Right lung (tissue), 5 donors: ENCODE measurements around the gene MYL6. TPM values are rescaled to one million over a fixed set of nuclear protein-coding genes. Genes with fewer than 3 reads are reported as not detected.
"Not testable (repeated sequence)": the region's sequence is repeated elsewhere in the genome, so short reads cannot be mapped to it uniquely, and the experiment has no call there.

Experiments
- DNase-seq, 2 donors: peaks; one replicate each; pipeline ENCODE4 v3.0.0-alpha.2; 2013
- polyA plus RNA-seq, 5 donors: library from polyadenylated mRNA; unstranded; fragments of 120-200 nt; gene quantifications; one replicate each; pipeline versions ENCODE4 v1.2.1 to v1.2.3, GENCODE V29; 2013; ENCODE audit warnings: inconsistent platforms in 1 of 5, low replicate concordance in 1 of 5; ENCODE audit not compliant: insufficient read length in 5 of 5, insufficient read depth in 1 of 5

Gene MYL6
- polyA plus RNA-seq, 5 donors: 1,819 to 2,542 (median 2,207) TPM

- DNase-seq: no peak
Measured at GRCh38 chr12:56152756-56153677, 5.1 kb upstream of the MYL6 start.

GRCh38 chr12:56153678-56154065 is 4.5 kb upstream of the MYL6 start:
- no peak for DNase-seq

- DNase-seq: no peak
Measured at GRCh38 chr12:56154246-56154771, 3.9 kb upstream of the MYL6 start.

GRCh38 chr12:56154818-56155217 is 3.3 kb upstream of the MYL6 start:
- no peak for DNase-seq

GRCh38 chr12:56155256-56155845 is 2.8 kb upstream of the MYL6 start:
- DNase-seq: no peak

- DNase-seq: not testable (repeated sequence)
Measured at GRCh38 chr12:56156464-56157200, 1.5 kb upstream of the MYL6 start.

- peak; percentile 88 to 90 for DNase-seq
Measured at GRCh38 chr12:56157201-56158028, 744 bp upstream of the MYL6 start.

- peak; percentile 56 to 64 for DNase-seq
Measured at GRCh38 chr12:56158926-56159461, 835 bp downstream of the MYL6 start.

DNA sequence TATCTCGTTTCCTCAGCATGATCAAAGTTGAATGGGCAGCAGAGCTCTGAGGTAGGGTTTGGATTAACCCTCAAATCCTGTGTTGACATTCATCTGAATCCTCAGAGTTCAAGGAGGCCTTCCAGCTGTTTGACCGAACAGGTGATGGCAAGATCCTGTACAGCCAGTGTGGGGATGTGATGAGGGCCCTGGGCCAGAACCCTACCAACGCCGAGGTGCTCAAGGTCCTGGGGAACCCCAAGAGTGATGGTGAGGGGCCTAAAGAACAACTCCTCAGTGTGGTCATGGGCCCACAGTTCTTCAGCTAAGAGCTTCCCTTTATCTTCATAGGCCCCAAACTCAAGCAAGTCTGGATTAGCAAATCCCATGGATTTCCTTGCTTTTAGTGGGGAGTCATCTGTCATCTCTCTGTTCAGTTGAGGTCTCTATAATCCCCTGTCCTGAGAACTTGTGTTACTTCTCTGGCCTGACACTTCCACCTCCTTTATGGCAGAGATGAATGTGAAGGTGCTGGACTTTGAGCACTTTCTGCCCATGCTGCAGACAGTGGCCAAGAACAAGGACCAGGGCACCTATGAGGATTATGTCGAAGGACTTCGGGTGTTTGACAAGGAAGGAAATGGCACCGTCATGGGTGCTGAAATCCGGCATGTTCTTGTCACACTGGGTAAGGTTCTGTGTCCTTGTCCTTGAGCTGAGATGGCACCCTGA is 1.5 kb downstream of the MYL6 start:
- no peak for DNase-seq

GRCh38 chr12:56160193-56160763 is 2.1 kb downstream of the MYL6 start:
- no peak for DNase-seq

DNA sequence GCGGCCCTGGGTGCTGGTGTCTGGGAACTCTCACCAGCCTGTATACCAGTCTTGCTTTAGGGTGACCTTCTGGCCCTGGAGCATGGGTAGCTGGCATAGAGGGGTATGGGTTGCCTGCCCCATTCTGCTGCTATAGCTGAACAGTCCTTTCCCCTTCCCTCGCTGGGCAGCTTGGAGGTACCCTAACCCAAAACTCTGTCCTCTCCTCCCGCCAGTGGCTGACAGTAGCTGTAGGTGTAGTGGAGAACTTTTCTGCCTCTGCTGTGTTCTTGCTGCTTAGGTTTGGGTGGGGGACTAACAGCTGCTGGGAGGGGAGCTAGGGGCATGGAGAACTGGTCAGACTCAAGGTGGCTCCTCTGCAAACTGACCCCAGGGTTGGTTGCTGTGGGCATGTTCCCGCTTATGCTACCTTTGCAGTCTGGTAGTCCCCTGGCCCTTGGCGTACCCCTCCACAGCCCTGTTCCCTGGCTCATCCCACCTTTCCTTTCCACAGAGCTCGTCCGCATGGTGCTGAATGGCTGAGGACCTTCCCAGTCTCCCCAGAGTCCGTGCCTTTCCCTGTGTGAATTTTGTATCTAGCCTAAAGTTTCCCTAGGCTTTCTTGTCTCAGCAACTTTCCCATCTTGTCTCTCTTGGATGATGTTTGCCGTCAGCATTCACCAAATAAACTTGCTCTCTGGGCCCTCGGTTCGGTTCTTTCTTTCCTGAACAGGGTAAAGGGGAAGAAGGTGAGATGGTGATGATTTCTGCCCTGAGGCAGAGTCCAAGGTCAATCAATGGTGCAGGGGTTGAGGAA is 2.9 kb downstream of the MYL6 start:
- DNase-seq: no peak

DNA sequence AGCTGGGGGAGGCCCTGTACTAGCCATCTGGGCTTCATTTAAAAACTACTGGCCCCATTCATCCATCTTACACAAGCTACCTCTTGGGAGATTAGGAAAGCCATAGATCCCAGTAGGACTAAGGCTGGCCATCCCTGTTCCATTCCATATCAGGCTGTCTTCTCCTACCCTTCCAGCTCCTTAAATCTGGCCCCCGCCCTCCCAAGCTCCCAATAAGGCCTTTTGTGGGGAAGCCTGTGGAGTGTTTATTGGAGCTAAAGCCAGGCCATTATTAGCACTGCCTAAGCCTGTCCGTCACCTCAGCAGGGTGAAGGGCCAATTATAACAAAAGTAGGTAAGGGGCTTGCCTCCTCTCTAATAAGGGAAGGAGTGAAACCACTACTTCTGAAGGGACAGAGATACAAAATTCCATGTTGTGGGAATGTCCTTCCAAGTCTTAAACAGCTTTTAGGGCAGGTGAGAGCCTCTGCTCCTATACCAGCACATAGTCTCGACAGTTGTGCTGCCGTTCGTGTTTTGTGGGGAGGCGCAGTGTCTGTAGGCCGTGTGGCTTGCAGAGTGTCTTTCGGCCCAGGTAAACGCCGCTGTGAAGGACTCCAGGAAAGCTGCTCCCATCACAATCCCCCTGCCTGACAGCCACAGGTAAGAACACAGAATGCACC is 3.7 kb downstream of the MYL6 start:
- DNase-seq: no peak

- no peak for DNase-seq
Measured at GRCh38 chr12:56162468-56163290, 4.5 kb downstream of the MYL6 start.

DNA sequence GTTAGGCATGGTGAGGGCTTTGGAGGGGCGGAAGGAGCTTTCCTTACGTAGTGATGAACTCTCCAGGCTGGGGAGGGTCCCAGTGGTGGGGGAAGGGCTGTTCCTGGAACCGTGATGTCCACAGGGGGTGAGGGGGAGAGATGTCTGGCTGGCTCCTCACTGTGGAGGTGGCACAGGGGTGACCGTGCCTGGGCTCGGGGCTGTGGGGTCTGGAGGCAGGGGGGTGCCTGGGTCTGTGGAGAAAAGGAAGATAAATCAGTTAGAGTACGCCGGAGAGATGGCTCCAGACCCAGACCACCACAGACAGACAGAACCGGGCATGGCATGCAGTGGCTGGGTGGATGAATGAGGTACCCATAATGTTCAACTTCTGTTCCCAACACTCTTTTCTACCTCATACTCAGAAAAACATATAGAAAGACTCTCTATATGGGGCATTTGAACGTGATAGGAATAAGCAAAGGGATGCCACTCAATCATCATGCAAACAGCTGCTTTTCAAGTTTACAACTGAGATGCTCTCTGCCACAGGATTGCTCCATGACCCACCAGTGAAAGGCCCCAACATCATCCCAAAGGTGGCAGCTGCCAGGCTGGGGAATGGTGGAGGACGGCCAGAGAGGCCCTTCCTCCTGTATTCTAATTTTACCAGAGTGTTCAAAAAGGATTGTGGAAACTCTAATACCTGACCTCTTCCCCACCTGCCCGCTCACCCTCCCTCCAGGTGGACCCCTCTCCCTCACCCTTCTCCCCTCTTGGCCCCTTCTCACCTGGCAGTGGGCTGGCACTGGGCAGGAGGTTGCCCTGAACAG is 5.6 kb downstream of the MYL6 start:
- no peak for DNase-seq

GRCh38 chr12:56164345-56164729 is 6.2 kb downstream of the MYL6 start:
- no peak for DNase-seq

- no peak for DNase-seq
Measured at GRCh38 chr12:56165369-56165768, 7.2 kb downstream of the MYL6 start.

- no peak for DNase-seq
Measured at GRCh38 chr12:56169229-56169759, 11.1 kb downstream of the MYL6 start.
